22Rv1 (cell line): ENCODE results near the gene CCDC102B.

Experiments
- ZFX ChIP-seq: fragments of 450-650 bp; IDR thresholded peaks from 2 replicates; pipeline ENCODE4 v1.6.1; 2017; ENCODE audit warnings: antibody characterized with exemption, borderline replicate concordance
- TF ChIP-seq, protein P1 (sequence below): fragments of 450-650 bp; IDR thresholded peaks from 2 replicates; pipeline ENCODE4 v1.5.1; 2017; ENCODE audit warnings: mild to moderate bottlenecking

DNA sequence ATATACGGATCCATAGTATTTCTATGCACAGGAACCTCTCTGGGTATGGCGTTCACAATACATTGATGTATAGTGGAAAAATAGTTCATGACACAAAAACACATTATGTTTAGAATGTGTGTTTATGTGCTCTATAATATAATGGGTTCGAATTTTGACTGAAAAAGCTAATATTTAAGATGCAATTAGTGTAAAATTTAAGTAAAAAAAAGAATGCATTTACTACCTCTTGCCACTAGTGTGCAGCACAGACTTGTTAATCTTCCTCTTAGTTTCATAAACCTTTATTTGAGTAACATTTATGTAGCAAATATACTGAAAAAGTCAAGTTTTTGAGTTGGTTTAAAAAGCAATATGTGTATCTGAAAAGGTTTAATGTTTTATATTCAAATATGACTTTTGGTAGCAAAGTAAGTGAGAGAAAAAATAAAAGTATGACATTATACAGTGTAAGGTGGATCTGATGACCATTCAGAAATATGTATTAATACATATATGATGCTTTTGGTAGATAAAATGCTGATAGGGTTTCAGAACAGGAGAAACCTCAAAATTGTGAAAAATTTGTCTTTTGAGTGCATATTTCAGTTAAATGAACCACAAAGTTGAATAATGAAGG, 49.4 kb downstream of the CCDC102B start:
- TF ChIP-seq, protein P1, sequence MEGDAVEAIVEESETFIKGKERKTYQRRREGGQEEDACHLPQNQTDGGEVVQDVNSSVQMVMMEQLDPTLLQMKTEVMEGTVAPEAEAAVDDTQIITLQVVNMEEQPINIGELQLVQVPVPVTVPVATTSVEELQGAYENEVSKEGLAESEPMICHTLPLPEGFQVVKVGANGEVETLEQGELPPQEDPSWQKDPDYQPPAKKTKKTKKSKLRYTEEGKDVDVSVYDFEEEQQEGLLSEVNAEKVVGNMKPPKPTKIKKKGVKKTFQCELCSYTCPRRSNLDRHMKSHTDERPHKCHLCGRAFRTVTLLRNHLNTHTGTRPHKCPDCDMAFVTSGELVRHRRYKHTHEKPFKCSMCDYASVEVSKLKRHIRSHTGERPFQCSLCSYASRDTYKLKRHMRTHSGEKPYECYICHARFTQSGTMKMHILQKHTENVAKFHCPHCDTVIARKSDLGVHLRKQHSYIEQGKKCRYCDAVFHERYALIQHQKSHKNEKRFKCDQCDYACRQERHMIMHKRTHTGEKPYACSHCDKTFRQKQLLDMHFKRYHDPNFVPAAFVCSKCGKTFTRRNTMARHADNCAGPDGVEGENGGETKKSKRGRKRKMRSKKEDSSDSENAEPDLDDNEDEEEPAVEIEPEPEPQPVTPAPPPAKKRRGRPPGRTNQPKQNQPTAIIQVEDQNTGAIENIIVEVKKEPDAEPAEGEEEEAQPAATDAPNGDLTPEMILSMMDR: peak; percentile 84
- TF ChIP-seq ZFX: no peak
